H1 (cell line): ENCODE results near the gene GRM5. TPM values are rescaled to one million over a fixed set of nuclear protein-coding genes. Genes with fewer than 3 reads are reported as not detected.
"Not testable (repeated sequence)": the region's sequence is repeated elsewhere in the genome, so short reads cannot be mapped to it uniquely, and the experiment has no call there.

Source experiments
- CTCF ChIA-PET: fragments of 300-600 bp; sonication (Branson Sonifier 250); formaldehyde crosslinking; loops from one replicate; lab custom pipeline; 2021; ENCODE audit not compliant: partially characterized antibody; lab: Charles Lee
- POLR2A ChIA-PET: fragments of 300-600 bp; sonication (Branson Sonifier 250); formaldehyde crosslinking; loops from one replicate; lab custom pipeline; 2021; ENCODE audit warnings: inconsistent platforms; ENCODE audit not compliant: partially characterized antibody; lab: Charles Lee
- DNase-seq, 2 experiments: peaks; one replicate each; pipeline versions ENCODE4 v3.0.0 to v3.0.0-alpha.2; 2010 to 2022; ENCODE audit warnings: low spot score in 2 of 2, low read depth in 1 of 2, mixed read lengths in 1 of 2
- FAIRE-seq: peaks from 2 replicates; lab custom pipeline; 2011; peaks lifted over from hg19 to GRCh38; lab: Jason Lieb, UNC
- H2AFZ ChIP-seq: 2 replicates; pipeline ENCODE4 v1.8.1; 2012; ENCODE audit warnings: low read length, inconsistent platforms
- H2AK5ac ChIP-seq: 2 replicates; pipeline ENCODE4 v1.6.1; 2013; ENCODE audit warnings: low read depth, low read length
- H2BK120ac ChIP-seq: replicated peaks from 2 replicates; pipeline ENCODE3; 2013; ENCODE audit warnings: low read depth, low read length, inconsistent platforms
- H2BK12ac ChIP-seq: 2 replicates; pipeline ENCODE4 v1.6.1; 2013; ENCODE audit warnings: low read depth, low read length
- H2BK15ac ChIP-seq: 2 replicates; pipeline ENCODE4 v1.6.1; 2013; ENCODE audit warnings: low read length
- H2BK20ac ChIP-seq: 2 replicates; pipeline ENCODE4 v1.6.1; 2013; ENCODE audit warnings: low read length
- H2BK5ac ChIP-seq: 2 replicates; pipeline ENCODE4 v1.6.1; 2013; ENCODE audit warnings: low read depth, low read length
- H3K14ac ChIP-seq: 2 replicates; pipeline ENCODE4 v1.6.1; 2013; ENCODE audit warnings: inconsistent platforms; ENCODE audit not compliant: insufficient read length
- H3K18ac ChIP-seq: 2 replicates; pipeline ENCODE4 v1.6.1; 2013; ENCODE audit warnings: low read length; ENCODE audit errors: extremely low read depth
- H3K23ac ChIP-seq: 2 replicates; pipeline ENCODE4 v1.6.1; 2013; ENCODE audit warnings: inconsistent platforms; ENCODE audit not compliant: insufficient read length
- H3K23me2 ChIP-seq: 2 replicates; pipeline ENCODE4 v1.6.1; 2013; ENCODE audit warnings: low read depth, low read length
- H3K27ac ChIP-seq: 2 replicates; pipeline ENCODE4 v1.6.1; 2011; ENCODE audit warnings: low read depth, low read length, inconsistent platforms
- H3K27me3 ChIP-seq, 4 experiments: replicated peaks in 1 of 4; 1 replicate in 1 of 4; 2 replicates in 3 of 4; pipeline versions ENCODE4 v1.6.1 to v1.8.1; 2011 to 2013; ENCODE audit warnings: low read length in 3 of 4, mild to moderate bottlenecking in 3 of 4, inconsistent platforms in 2 of 4, mixed read lengths in 2 of 4, moderate library complexity in 1 of 4; ENCODE audit not compliant: control insufficient read depth in 3 of 4, insufficient read depth in 3 of 4; ENCODE audit errors: extremely low read depth in 1 of 4
- H3K36me3 ChIP-seq, 4 experiments: 2 replicates each; pipeline versions ENCODE4 v1.6.1 to v1.8.1; 2011 to 2013; ENCODE audit warnings: mild to moderate bottlenecking in 4 of 4, low read length in 3 of 4, moderate library complexity in 2 of 4, control low read depth in 1 of 4, inconsistent platforms in 1 of 4; ENCODE audit not compliant: insufficient read depth in 4 of 4, control insufficient read depth in 2 of 4
- H3K4ac ChIP-seq: replicated peaks from 2 replicates; pipeline ENCODE3; 2013; ENCODE audit warnings: low read length, low read depth, mixed read lengths, inconsistent platforms; ENCODE audit not compliant: insufficient read length
- H3K4me1 ChIP-seq, 4 experiments: replicated peaks in 1 of 4; 1 replicate in 1 of 4; 2 replicates in 3 of 4; pipeline versions ENCODE4 v1.6.1 to v1.8.1; 2011 to 2013; ENCODE audit warnings: low read length in 3 of 4, inconsistent platforms in 2 of 4, mixed read lengths in 1 of 4; ENCODE audit not compliant: insufficient read depth in 4 of 4, control insufficient read depth in 3 of 4
- H3K4me2 ChIP-seq, 2 experiments: 2 replicates each; pipeline versions ENCODE4 v1.6.1 to v1.8.1; 2011 to 2013; ENCODE audit warnings: low read depth in 2 of 2, low read length in 2 of 2, control low read depth in 1 of 2, inconsistent platforms in 1 of 2, mild to moderate bottlenecking in 1 of 2; ENCODE audit not compliant: insufficient read depth in 1 of 2
- H3K4me3 ChIP-seq, 4 experiments: fragments of 200-600, 300-600 bp in 1 of 4; sonication (generic), shearing (Covaris generic), sonication (Bioruptor Twin) in 1 of 4; 2 replicates each; pipeline versions ENCODE4 v1.5.1 to v1.8.1; 2011 to 2016; ENCODE audit warnings: low read length in 4 of 4, low read depth in 3 of 4, control low read depth in 2 of 4, inconsistent platforms in 2 of 4, mild to moderate bottlenecking in 2 of 4, mixed read lengths in 1 of 4, moderate library complexity in 1 of 4; ENCODE audit not compliant: insufficient read depth in 2 of 4; ENCODE audit errors: extremely low read depth in 1 of 4
- H3K56ac ChIP-seq: replicated peaks from 2 replicates; pipeline ENCODE3; 2013; ENCODE audit warnings: low read depth, mild to moderate bottlenecking, mixed read lengths, low read length, inconsistent platforms; ENCODE audit not compliant: insufficient read length
- H3K79me1 ChIP-seq: 2 replicates; pipeline ENCODE4 v1.6.1; 2013; ENCODE audit warnings: low read depth, low read length, control low read depth
- H3K79me2 ChIP-seq, 2 experiments: 2 replicates each; pipeline versions ENCODE4 v1.6.1 to v1.8.1; 2012 to 2013; ENCODE audit warnings: low read length in 2 of 2, mild to moderate bottlenecking in 2 of 2, inconsistent platforms in 1 of 2; ENCODE audit not compliant: insufficient read depth in 2 of 2, control insufficient read depth in 1 of 2
- H3K9ac ChIP-seq, 4 experiments: replicated peaks in 1 of 4; 1 replicate in 1 of 4; 2 replicates in 3 of 4; pipeline versions ENCODE4 v1.6.1 to v1.8.1; 2011 to 2013; ENCODE audit warnings: low read depth in 3 of 4, low read length in 3 of 4, control low read depth in 2 of 4, mild to moderate bottlenecking in 2 of 4, moderate library complexity in 2 of 4, inconsistent platforms in 1 of 4; ENCODE audit errors: extremely low read depth in 1 of 4
- H3K9me3 ChIP-seq, 2 experiments: 2 replicates each; pipeline versions ENCODE4 v1.6.1 to v1.8.1; 2012 to 2013; ENCODE audit warnings: mild to moderate bottlenecking in 2 of 2, moderate library complexity in 2 of 2, control low read depth in 1 of 2, inconsistent platforms in 1 of 2, low read depth in 1 of 2, low read length in 1 of 2, mixed read lengths in 1 of 2; ENCODE audit not compliant: insufficient read depth in 2 of 2
- H4K20me1 ChIP-seq, 2 experiments: replicated peaks in 1 of 2; 2 replicates each; pipeline versions ENCODE3 to v1.8.1; 2011 to 2013; ENCODE audit warnings: inconsistent platforms in 2 of 2, low read length in 2 of 2, mild to moderate bottlenecking in 1 of 2; ENCODE audit not compliant: insufficient read depth in 2 of 2, control insufficient read depth in 1 of 2
- H4K5ac ChIP-seq: 2 replicates; pipeline ENCODE4 v1.6.1; 2013; ENCODE audit warnings: low read length, low read depth, mixed read lengths, inconsistent platforms; ENCODE audit not compliant: insufficient read length
- H4K8ac ChIP-seq: 2 replicates; pipeline ENCODE4 v1.8.0; 2013; ENCODE audit warnings: mild to moderate bottlenecking, moderate library complexity, low read length, inconsistent platforms; ENCODE audit not compliant: insufficient read depth; ENCODE audit errors: extremely low read depth
- H4K91ac ChIP-seq: replicated peaks from 2 replicates; pipeline ENCODE3; 2013; ENCODE audit warnings: low read length, mixed read lengths, inconsistent platforms; ENCODE audit not compliant: insufficient read length
- WGBS, 2 experiments: shearing (Covaris generic) in 1 of 2; methylation state at CpG; one replicate each; pipeline versions ENCODE4 v1.1.6 to v1.1.7; 2013 to 2015; ENCODE audit warnings: low lambda C conversion rate in 2 of 2, mixed read lengths in 2 of 2, inconsistent platforms in 1 of 2, low coverage in 1 of 2, missing lambda C conversion rate in 1 of 2; ENCODE audit not compliant: insufficient replicate concordance in 2 of 2, insufficient coverage in 1 of 2, insufficient read length in 1 of 2; ENCODE audit errors: extremely low coverage in 1 of 2, missing lambda C conversion rate in 1 of 2; 5-methylcytosine and 5-hydroxymethylcytosine counted together
- polyA plus RNA-seq, 7 experiments: library from polyadenylated mRNA; depleted of rRNA in 3 of 7; stranded (reverse) in 5 of 7; unstranded in 2 of 7; fragments of >200 nt in 5 of 7; fragments of 200-250 nt in 2 of 7; gene quantifications; 1 replicate in 5 of 7; 2 replicates in 1 of 7; 4 replicates in 1 of 7; pipeline versions ENCODE4 v1.2.1 to v1.2.3, GENCODE V29; 2011 to 2013; ENCODE audit warnings: missing spikeins in 2 of 7, mixed read lengths in 2 of 7
- total RNA-seq: library from RNA; stranded (reverse); fragmentation: NEBNext Ultra II Directional; extraction: Animal tissue kit (Norgen Biotek cat#: 25700); gene quantifications from 2 replicates; pipeline ENCODE4 v1.2.1, GENCODE V29; 2021

Gene GRM5
- total and polyA plus RNA-seq, 2 of the 8 experiments (the other 6 are each of a cell fraction or from before 2014, with no cell fraction given), result 0.15 to 0.43 TPM

DNA sequence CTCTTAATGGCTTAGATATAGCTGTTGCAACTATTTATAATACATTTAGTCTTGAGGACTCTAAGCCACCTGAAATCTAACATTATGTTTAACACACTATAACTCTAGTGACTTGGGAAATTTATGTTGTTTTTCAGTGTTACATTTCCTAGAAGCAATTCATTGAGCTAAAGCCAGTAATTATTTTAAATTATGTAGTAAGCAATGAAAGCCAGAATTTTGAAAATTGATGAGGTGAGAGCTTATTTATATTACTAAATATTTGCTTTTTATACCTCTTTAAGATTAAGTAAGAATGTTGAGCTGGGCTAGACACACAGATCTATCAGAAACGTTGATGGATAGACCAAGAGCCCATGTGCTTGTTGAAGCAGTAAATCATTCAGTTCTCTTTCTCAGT, 5.1 kb upstream of the GRM5 start:
- H3K4me1 ChIP-seq, CTCF ChIA-PET, H3K14ac ChIP-seq, H3K56ac ChIP-seq, H2AFZ ChIP-seq, H3K23me2 ChIP-seq, H3K9ac ChIP-seq, H2BK15ac ChIP-seq, H2BK20ac ChIP-seq, H3K27ac ChIP-seq, H3K4me2 ChIP-seq, H3K18ac ChIP-seq, H4K20me1 ChIP-seq, H3K79me1 ChIP-seq, POLR2A ChIA-PET, H3K36me3 ChIP-seq, H4K8ac ChIP-seq, H3K23ac ChIP-seq, H4K5ac ChIP-seq, H4K91ac ChIP-seq, H3K9me3 ChIP-seq, H2BK120ac ChIP-seq, H2AK5ac ChIP-seq, DNase-seq, FAIRE-seq, H2BK5ac ChIP-seq, H2BK12ac ChIP-seq, H3K4me3 ChIP-seq, H3K79me2 ChIP-seq, H3K4ac ChIP-seq: not testable (repeated sequence)
- 65% methylated on average over 1 of the region's 1 CpG; no CpG with 5 or more reads in 1 of the 2 experiments for WGBS, 2 experiments
- H3K27me3 ChIP-seq, result peaks cover 1 to 13% (median 8%) of the 10 kb centered on the region in 4 experiments
